Central memory CD4-positive, alpha-beta T cell (primary cell): ENCODE results near the gene HOTAIR.

Experiments
- DNase-seq: peaks from one replicate; pipeline ENCODE4 v3.0.0; 2022

HOTAIR gene

GRCh38 chr12:53999559-54000115 lies 24.9 kb upstream of the HOTAIR start:
- no peak for DNase-seq

DNA sequence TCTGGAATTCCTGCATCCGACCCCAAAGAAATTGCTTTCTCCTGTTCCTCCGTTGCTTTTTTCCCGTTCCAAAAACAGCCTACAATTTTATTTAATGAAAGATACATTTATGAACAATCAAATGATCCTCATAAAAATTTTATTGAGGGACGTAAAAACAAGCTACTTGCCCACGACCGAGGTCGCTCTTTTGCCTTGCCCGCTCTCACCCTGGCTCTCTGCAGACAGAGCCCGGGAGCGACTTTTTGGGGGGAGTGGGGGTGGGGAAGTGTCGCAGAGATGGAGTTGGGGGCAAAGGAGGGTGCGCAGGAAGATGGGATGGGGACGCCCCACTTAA lies 24.1 kb upstream of the HOTAIR start:
- DNase-seq = no peak

DNA sequence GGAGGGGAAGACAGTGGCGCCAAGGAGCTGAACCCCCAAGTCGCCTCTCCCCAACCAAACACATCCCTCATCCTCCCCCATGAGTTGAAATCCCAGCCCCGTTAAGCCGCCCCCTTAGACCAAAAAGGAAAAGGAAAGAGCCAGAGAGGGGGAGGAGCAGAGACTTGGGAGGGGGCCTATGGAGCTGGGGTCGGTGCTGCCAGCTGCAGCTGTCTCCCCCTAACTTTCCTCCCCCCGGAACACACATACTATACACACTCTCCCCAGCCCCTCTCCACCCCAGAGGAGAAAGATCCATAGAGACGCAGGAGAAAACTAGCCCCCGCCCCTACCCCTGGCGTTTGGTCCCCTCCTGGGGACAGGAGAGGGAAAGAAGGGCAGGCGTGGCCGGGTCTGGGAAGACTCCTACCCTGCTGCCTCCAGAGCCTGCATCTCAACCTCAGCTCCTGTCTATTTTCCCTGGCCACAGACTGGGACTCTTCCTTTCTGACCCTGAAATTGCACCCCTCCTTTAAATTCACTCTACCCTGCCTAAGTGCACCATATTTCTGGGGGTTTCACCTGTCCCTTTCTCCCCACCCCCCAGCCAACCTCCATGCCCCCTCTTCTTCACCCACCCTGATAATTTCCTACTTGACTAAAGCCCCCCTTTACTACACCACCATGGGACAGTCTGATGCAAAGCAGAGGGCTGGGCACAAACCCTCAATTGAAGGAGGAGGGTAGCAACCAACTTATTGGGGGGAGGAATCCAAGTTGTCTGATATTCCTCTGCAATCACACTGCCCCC lies 23.6 kb upstream of the HOTAIR start:
- DNase-seq = no peak

DNA sequence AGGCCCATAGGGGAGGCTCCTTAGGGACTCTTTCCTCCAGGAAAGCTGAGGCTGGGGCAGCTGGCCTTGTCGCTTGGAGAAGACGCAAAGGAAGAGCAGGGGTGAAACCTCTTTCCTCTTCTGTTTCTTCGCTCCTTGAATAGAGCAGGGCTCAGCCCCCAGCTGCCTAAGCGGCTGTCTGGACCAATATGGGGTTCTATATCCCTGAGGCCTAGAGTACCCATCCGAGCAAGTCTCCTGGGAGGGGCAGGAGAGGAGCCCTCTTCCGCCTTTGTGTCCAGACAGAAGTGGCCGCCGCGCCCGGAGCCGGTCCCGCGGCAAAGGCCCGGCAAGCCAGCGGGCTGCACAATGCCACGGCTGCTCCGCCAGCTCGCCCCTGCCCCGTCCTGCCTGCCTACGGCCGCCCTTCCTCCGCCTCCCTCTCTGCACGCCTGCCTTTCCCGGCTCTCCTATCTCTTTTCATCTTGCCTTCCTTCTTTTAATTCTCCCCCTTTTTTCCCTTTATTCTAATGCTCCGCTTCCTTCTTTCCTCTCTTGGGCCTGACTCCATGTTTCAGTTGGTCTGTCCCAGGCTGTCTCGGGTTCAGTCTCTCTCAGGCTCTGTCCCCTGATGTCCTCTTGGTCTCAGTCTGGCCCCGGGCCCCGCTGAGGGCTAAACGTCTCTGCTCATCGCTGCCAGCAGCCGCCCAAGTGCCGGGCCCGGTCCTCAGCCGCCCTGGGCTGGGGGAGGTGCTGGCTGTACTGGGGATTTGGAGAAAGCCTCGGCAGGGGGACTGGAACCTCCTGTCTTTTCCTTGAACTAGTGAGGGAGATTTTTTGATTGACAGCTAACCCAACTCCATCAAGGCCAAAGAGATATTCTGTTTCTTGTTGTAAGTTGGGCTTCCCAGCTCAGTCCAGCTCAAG lies 22.7 kb upstream of the HOTAIR start:
- DNase-seq = no peak

DNA sequence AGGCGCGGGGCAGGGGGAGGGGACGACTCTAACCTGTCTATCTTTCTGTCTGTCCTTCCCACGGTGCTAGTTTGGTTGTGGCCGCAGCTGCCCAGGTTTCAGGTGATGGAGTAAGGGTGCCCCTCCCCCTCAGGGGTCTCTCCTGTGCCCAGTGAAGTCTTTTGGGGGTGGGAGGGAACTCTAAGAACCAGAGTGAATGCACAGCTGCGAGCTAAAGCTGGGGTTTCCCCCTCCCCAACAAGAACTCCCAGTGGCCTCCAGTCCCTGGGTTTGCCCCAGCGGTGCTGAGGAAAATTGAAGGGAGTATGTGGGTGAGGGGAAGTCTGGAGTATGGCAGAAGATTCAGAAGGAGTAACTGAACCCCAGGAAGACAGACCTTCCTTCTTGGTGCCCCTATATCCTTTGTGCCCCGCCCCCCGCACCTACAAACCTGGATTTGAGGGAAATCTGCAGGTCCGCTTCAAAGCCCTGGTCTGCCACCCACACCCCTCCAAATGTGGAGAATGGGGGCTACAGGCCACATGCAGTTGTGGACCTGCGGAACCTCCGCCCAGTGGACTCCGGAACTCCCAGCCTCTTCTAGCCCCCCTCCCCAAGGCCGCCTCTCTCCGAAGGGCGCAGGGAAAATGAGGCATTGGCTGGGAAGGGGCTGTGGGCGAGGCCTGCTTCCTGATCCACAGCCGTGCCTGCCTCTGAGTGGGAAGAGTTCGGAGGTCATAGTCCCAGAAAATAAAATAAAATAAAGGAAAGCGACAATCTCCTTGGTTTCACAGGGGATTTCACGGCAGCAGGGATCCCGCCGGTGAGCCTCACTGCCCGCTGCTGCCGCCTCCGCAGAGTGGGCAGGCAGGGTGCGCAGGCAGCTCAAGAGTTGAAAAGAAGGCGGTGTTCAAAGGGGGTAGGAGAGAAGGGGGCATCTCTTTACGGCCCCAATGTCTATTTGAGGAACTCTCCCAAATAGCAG lies 21.8 kb upstream of the HOTAIR start:
- DNase-seq = no peak

GRCh38 chr12:53995378-53996239 lies 20.9 kb upstream of the HOTAIR start:
- DNase-seq = no peak

- DNase-seq = no peak
Measured at GRCh38 chr12:53995002-53995377, 20.2 kb upstream of the HOTAIR start.

DNA sequence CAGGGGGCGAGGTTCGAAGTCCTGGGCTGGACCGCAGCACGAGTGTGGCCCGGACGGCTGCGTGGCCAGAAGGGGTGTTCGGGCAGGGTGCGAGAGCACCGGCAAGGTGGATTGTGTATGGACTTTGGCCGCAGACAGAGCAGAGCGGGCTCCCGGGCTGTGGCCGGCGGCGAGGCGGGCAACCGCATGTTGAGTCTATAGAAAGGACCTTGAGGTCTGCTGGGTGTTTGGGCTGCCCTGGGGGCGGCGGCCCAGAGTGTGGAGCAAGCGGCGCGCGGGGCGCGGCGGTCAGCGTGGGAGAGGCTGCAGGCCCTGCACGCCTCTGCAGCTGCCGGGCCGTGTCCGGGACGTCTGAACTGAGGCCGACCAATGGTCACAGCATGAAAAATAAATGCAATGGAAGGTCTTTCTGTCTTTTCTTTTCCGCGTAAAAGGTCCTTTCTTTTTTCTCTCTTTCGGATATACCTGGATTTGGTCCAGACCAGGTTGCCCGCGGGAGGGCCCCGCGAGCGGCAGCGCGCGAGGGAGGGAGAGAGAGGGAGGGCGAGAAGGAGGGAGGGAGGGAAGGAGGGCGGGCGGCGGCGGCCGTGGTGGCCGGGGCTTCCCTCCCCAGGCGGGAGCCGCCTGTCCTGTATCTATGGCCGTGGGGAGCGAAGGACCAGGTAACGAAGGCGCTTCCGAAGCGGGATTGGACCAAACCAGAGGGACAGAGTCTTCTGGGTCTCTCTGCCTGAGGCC lies 19.7 kb upstream of the HOTAIR start:
- no peak for DNase-seq

GRCh38 chr12:53994009-53994263 lies 19.2 kb upstream of the HOTAIR start:
- no peak for DNase-seq

- no peak for DNase-seq
Measured at GRCh38 chr12:53993162-53994008, 18.6 kb upstream of the HOTAIR start.

DNA sequence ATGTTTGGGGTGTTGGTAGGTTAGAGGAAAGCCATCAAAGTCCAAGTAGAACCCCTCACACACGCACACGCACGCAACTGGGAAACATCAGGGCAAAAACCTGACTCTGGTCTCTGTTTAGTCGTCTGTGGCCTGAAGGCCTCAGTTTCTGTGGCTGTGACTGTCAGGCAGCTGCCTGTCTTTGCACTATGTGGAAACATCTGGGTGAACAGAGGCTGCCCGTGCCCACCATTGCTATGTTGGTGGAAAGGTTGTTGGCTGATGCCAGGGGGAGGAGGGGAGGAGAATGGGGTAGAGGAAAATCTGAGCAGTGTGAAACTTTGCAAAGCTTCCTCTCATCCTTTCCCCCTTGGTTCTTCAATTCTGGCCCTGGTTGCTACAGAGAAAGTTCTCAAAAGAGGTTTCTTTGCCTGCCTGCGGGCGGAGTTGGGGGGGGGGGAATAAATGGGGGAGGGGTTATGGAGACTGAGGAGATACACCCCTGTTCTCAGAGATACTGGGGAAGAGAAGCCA lies 17.7 kb upstream of the HOTAIR start:
- no peak for DNase-seq

DNA sequence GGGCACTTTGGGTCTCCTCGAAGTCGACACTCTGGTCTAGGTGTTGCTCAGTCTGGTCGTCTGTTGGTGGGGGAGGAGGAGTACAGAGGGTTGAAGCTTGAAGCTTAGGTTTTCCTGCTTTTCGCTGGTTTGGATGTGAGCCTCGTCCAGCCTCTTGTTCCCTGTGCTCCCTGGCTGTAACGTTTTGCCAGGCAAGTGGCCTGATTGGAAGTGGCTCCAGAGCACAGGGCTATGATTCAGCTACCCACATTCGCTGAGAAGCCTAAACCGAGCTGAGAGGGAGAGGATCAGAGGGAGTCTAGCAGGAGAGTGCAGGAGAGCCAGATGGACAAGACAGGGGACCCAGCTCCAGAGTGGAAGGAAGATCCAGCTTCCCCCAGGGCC lies 16.3 kb upstream of the HOTAIR start:
- DNase-seq = no peak

DNA sequence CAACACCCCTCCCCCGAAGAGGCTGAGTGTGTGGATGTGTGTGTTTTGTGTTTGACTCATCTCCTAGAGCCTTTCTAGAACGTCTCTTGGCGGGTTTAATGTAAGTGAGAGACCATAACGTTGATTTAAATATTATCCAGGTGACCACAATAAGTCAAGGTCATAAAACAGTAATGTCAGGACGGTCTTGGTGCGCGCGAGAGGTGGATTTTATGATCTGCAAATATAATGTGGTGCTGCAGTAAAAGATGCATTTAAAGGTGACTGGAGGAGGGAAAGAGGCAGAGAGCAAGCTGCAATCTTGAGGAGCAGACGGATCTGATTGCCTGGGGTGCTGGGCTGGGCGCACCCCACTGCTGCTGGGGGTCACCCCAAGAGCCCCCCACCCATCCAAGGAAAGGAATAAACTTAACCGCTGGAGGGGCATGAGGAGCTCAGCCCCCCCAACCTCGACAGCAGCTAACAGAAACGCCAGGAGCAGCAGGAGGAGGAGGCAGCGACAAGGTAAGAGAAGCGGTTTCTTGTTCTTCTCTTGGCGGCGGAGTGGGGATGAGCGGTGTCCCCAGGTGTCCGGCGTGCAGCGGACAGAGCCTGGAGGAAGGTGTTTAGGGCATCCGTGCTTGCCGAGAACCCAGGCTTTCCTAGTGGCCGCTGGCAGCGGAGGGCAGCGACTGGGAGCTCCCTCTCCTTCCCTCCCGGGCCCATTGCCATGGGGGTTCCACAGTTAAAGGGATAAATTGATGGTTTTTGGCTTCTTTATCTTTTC lies 15.7 kb upstream of the HOTAIR start:
- DNase-seq = no peak

GRCh38 chr12:53989227-53990113 lies 14.7 kb upstream of the HOTAIR start:
- no peak for DNase-seq

- DNase-seq = no peak
Measured at GRCh38 chr12:53988541-53989226, 13.9 kb upstream of the HOTAIR start.

- no peak for DNase-seq
Measured at GRCh38 chr12:53987787-53988230, 13.1 kb upstream of the HOTAIR start.

GRCh38 chr12:53986686-53987483 lies 12.1 kb upstream of the HOTAIR start:
- no peak for DNase-seq
